GDM1 (cell line): ENCODE data around the gene PKN1.

Experiments used
- DNase-seq: peaks from one replicate; lab custom pipeline; 2025; lab: John Stamatoyannopoulos, UW

The PKN1 gene

DNA sequence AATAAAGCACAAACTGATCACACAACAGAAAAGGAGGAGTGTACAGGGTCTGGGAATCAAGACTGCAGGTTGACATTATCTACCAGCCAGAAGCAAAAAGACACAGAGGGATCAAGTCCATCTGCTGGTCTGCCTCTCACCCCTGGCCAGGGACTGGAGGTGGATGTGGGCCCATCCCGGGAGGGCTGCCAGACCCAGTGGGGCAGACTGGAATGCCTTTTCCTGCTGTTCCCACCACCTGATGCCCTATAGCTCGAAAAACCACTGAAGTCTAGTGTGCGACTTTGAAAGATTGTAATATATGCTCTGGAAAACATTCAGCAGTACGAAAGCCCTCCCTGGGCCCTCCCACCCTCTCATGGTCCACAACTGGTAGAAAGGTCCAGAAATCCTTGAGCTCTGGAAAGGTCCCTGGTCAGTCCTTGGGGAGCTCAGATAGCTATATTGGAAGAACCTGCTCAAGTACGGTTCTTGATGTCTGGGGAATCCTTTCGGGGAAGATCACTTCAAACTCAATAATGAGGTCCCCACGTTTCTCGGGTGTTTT is 82.5 kb downstream of the PKN1 start:
- no peak for DNase-seq

DNA sequence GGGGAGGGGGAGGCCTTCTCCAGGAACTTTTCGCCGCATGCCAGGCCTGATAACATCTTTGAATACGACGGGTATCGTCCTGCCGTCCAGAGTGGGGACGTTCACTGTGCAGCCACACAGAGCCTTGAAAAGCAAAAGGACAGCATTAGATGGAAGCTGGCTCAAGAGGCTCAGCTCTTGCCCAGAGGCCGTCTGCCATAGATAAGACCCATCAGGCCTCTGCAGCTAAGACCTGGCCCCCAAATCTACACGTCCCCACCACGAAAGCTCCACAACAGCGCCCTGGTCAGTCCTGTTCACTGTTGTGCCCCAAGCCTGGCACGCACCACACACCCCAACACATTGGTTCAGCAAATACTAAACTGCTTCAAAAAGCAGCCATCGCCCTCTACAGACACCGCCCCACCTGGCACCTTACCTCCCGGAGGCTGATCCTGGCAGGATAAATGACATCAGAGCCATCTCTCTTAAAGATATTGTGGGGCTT is 83.0 kb downstream of the PKN1 start:
- DNase-seq: no peak

GRCh38 chr19:14516746-14517438 is 83.8 kb downstream of the PKN1 start:
- no peak for DNase-seq

GRCh38 chr19:14517446-14517839 is 84.3 kb downstream of the PKN1 start:
- DNase-seq: no peak

GRCh38 chr19:14517840-14518505 is 84.9 kb downstream of the PKN1 start, which contains the start of gene DNAJB1:
TSS of gene DNAJB1 (minus strand) at chr19:14518397. CDS start at chr19:14518349, 48 bp downstream.
- DNase-seq: peak; percentile 41

- DNase-seq: no peak
These were observed 86.2 kb downstream of the PKN1 start for GRCh38 chr19:14519245-14519859.

GRCh38 chr19:14519860-14520407 is 86.8 kb downstream of the PKN1 start:
- DNase-seq: no peak

- DNase-seq: no peak
These were observed 87.4 kb downstream of the PKN1 start for GRCh38 chr19:14520543-14520942.
